GM11168 (cell line): ENCODE data around the gene LRCH1.

ENCODE experiments used
- in situ Hi-C: fragments of 300-500 bp; cut with MboI; formaldehyde crosslinking; loops from one replicate; pipeline ENCODE4 v1.12.0; 2022; ENCODE audit warnings: low sequenced_read_pairs; ENCODE audit not compliant: unreplicated experiment

Gene LRCH1

GRCh38 chr13:46682707-46683106, 129.7 kb downstream of the LRCH1 start:
- in situ Hi-C loops, result no loop called here

- in situ Hi-C loops, result no loop called here
Measured at GRCh38 chr13:46683676-46684260, 130.8 kb downstream of the LRCH1 start.

- in situ Hi-C loops, result no loop called here
Measured at GRCh38 chr13:46684287-46685001, 131.5 kb downstream of the LRCH1 start.

GRCh38 chr13:46685006-46685730, 132.2 kb downstream of the LRCH1 start:
- in situ Hi-C loops, result no loop called here

- in situ Hi-C loops, result no loop called here
Measured at GRCh38 chr13:46686171-46686570, 133.2 kb downstream of the LRCH1 start.

GRCh38 chr13:46687810-46688209, 134.8 kb downstream of the LRCH1 start:
- in situ Hi-C loops, result no loop called here

- in situ Hi-C loops, result no loop called here
Measured at GRCh38 chr13:46688306-46688705, 135.3 kb downstream of the LRCH1 start.

- in situ Hi-C loops, result no loop called here
Measured at GRCh38 chr13:46698014-46698413, 145.0 kb downstream of the LRCH1 start.

GRCh38 chr13:46698910-46699460, 146.0 kb downstream of the LRCH1 start:
- in situ Hi-C loops, result no loop called here

GRCh38 chr13:46712524-46712923, 159.6 kb downstream of the LRCH1 start:
- in situ Hi-C loops, result loop anchor here (10.0 kb wide), 2 partner anchors 158 to 208 kb away; partner anchors contain the start of gene LRCH1

- in situ Hi-C loops, result loop anchor here (10.0 kb wide), 2 partner anchors 161 to 211 kb away; partner anchors contain the start of gene LRCH1
Measured at GRCh38 chr13:46715363-46715762, 162.4 kb downstream of the LRCH1 start.

- in situ Hi-C loops, result loop anchor here (10.0 kb wide), 2 partner anchors 162 to 212 kb away; partner anchors contain the start of gene LRCH1
Measured at GRCh38 chr13:46716821-46717220, 163.9 kb downstream of the LRCH1 start.

- in situ Hi-C loops, result loop anchor here (10.0 kb wide), 2 partner anchors 162 to 212 kb away; partner anchors contain the start of gene LRCH1
Measured at GRCh38 chr13:46717275-46717674, 164.3 kb downstream of the LRCH1 start.

- in situ Hi-C loops, result loop anchor here (10.0 kb wide), 2 partner anchors 163 to 213 kb away; partner anchors contain the start of gene LRCH1
Measured at GRCh38 chr13:46717856-46718255, 164.9 kb downstream of the LRCH1 start.

- in situ Hi-C loops, result no loop called here
Measured at GRCh38 chr13:46720189-46720588, 167.2 kb downstream of the LRCH1 start.

GRCh38 chr13:46721054-46721453, 168.1 kb downstream of the LRCH1 start:
- in situ Hi-C loops, result no loop called here

GRCh38 chr13:46726347-46726746, 173.4 kb downstream of the LRCH1 start:
- in situ Hi-C loops, result no loop called here

GRCh38 chr13:46728777-46729176, 175.8 kb downstream of the LRCH1 start:
- in situ Hi-C loops, result no loop called here

- in situ Hi-C loops, result no loop called here
Measured at GRCh38 chr13:46731535-46731934, 178.6 kb downstream of the LRCH1 start.

- in situ Hi-C loops, result no loop called here
Measured at GRCh38 chr13:46735425-46735824, 182.5 kb downstream of the LRCH1 start.
